GM18505 (cell line): Measurements from ENCODE around the gene CD8B.

Experiments
- ATAC-seq: cut with Tn5 transposase; IDR thresholded peaks from one replicate; pipeline ENCODE4 v1.9.1; 2021; ENCODE audit not compliant: unreplicated experiment
- POLR2A ChIP-seq: IDR thresholded peaks from 4 replicates; pipeline ENCODE4 v1.6.1; 2011; ENCODE audit warnings: borderline replicate concordance; ENCODE audit not compliant: insufficient read depth, insufficient read length; ENCODE audit errors: extremely low read depth

CD8B gene

GRCh38 chr2:86818114-86818801 lies 43.4 kb downstream of the CD8B start:
- no peak for TF ChIP-seq POLR2A
- ATAC-seq, result no peak

- no peak for TF ChIP-seq POLR2A
- ATAC-seq, result no peak
These were observed 46.1 kb downstream of the CD8B start for GRCh38 chr2:86815611-86816010.

- ATAC-seq, result no peak
- TF ChIP-seq POLR2A, result no peak
These were observed 52.1 kb downstream of the CD8B start for GRCh38 chr2:86809481-86810121.

- peak; percentile 94 for ATAC-seq
- no peak for TF ChIP-seq POLR2A
These were observed 53.1 kb downstream of the CD8B start for GRCh38 chr2:86808315-86809161.

- ATAC-seq, result no peak
- no peak for TF ChIP-seq POLR2A
These were observed 54.0 kb downstream of the CD8B start for GRCh38 chr2:86807468-86808275.

- TF ChIP-seq POLR2A, result no peak
- ATAC-seq, result no peak
These were observed 54.6 kb downstream of the CD8B start for GRCh38 chr2:86807133-86807467.

- ATAC-seq, result no peak
These were observed 55.4 kb downstream of the CD8B start for GRCh38 chr2:86806059-86806857.

GRCh38 chr2:86800856-86801567 lies 60.7 kb downstream of the CD8B start:
- ATAC-seq, result no peak

More at GRCh38 chr2:86806059-86806857, 55.4 kb downstream of the CD8B start:
- no peak for TF ChIP-seq POLR2A

GRCh38 chr2:86794861-86795260 lies 66.8 kb downstream of the CD8B start:
- TF ChIP-seq POLR2A, result no peak
- ATAC-seq, result no peak

More at GRCh38 chr2:86800856-86801567, 60.7 kb downstream of the CD8B start:
- no peak for TF ChIP-seq POLR2A

- no peak for ATAC-seq
- no peak for TF ChIP-seq POLR2A
These were observed 67.9 kb downstream of the CD8B start for GRCh38 chr2:86793752-86794151.

GRCh38 chr2:86791573-86791972 lies 70.1 kb downstream of the CD8B start:
- ATAC-seq, result no peak
- no peak for TF ChIP-seq POLR2A
